Jurkat, Clone E6-1 (cell line): ENCODE data around the gene SHISAL1.

Experiments
- DNase-seq: peaks from one replicate; pipeline ENCODE4 v3.0.0-alpha.2; 2011; ENCODE audit warnings: low read depth, low spot score
- H3K4me3 ChIP-seq: 2 replicates; pipeline ENCODE4 v1.5.1; 2011; ENCODE audit warnings: mild to moderate bottlenecking, low read length, control low read depth, moderate library complexity

The SHISAL1 gene

GRCh38 chr22:44225091-44225689, 87.6 kb downstream of the SHISAL1 start:
- DNase-seq, result no peak
- no peak overlapping the region for H3K4me3 ChIP-seq

- no peak overlapping the region for H3K4me3 ChIP-seq
- DNase-seq, result no peak
Measured at GRCh38 chr22:44224166-44224565, 88.6 kb downstream of the SHISAL1 start.

GRCh38 chr22:44221710-44222475, 90.9 kb downstream of the SHISAL1 start:
- DNase-seq, result no peak
- H3K4me3 ChIP-seq, result no peak overlapping the region

GRCh38 chr22:44220727-44221680, 91.7 kb downstream of the SHISAL1 start:
- no peak overlapping the region for H3K4me3 ChIP-seq
- DNase-seq, result no peak

GRCh38 chr22:44219101-44219870, 93.5 kb downstream of the SHISAL1 start:
- no peak overlapping the region for H3K4me3 ChIP-seq
- no peak for DNase-seq

GRCh38 chr22:44218071-44218470, 94.7 kb downstream of the SHISAL1 start:
- DNase-seq, result no peak
- no peak overlapping the region for H3K4me3 ChIP-seq

GRCh38 chr22:44217346-44217745, 95.4 kb downstream of the SHISAL1 start:
- DNase-seq, result no peak
- no peak overlapping the region for H3K4me3 ChIP-seq

- no peak for DNase-seq
- no peak overlapping the region for H3K4me3 ChIP-seq
Measured at GRCh38 chr22:44215287-44215686, 97.5 kb downstream of the SHISAL1 start.

- no peak for DNase-seq
- no peak overlapping the region for H3K4me3 ChIP-seq
Measured at GRCh38 chr22:44214764-44215163, 98.0 kb downstream of the SHISAL1 start.

- no peak overlapping the region for H3K4me3 ChIP-seq
- no peak for DNase-seq
Measured at GRCh38 chr22:44214187-44214586, 98.6 kb downstream of the SHISAL1 start.

GRCh38 chr22:44213489-44214043, 99.2 kb downstream of the SHISAL1 start:
- no peak for DNase-seq
- H3K4me3 ChIP-seq, result no peak overlapping the region

- no peak overlapping the region for H3K4me3 ChIP-seq
- no peak for DNase-seq
Measured at GRCh38 chr22:44212936-44213335, 99.8 kb downstream of the SHISAL1 start.

GRCh38 chr22:44211946-44212930, 100.5 kb downstream of the SHISAL1 start:
- no peak overlapping the region for H3K4me3 ChIP-seq
- no peak for DNase-seq

GRCh38 chr22:44211256-44211945, 101.3 kb downstream of the SHISAL1 start:
- no peak overlapping the region for H3K4me3 ChIP-seq
- DNase-seq, result no peak

- no peak overlapping the region for H3K4me3 ChIP-seq
- DNase-seq, result no peak
Measured at GRCh38 chr22:44210722-44211121, 102.0 kb downstream of the SHISAL1 start.

- no peak overlapping the region for H3K4me3 ChIP-seq
- DNase-seq, result no peak
Measured at GRCh38 chr22:44209343-44209742, 103.4 kb downstream of the SHISAL1 start.

- no peak overlapping the region for H3K4me3 ChIP-seq
- DNase-seq, result no peak
Measured at GRCh38 chr22:44207981-44208317, 104.8 kb downstream of the SHISAL1 start.
